HG02973 (cell line): ENCODE results near the gene LIN37.
"Not testable (repeated sequence)": the region's sequence is repeated elsewhere in the genome, so short reads cannot be mapped to it uniquely, and the experiment has no call there.

Source experiments
- ATAC-seq: cut with Tn5 transposase; IDR thresholded peaks from one replicate; pipeline ENCODE4 v1.9.1; 2021; ENCODE audit warnings: moderate library complexity; ENCODE audit not compliant: unreplicated experiment

The LIN37 gene

DNA sequence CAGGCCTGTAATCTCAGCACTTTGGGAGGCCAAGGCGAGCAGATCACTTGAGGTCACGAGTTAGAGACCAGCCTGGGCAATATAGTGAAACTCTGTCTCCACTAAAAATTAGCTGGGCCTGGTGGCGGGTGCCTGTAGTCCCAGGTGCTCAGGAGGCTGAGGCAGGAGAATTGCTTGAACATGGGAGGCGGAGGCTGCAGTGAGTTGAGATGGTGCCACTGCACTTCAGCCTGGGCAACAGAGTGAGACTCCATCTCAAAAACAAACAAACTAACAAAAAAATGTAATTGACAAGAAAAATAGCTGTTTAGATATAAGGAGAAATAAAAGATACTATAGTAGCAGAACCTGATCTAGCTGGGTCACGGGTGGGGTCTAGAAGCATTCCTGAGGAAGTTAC, 24.0 kb downstream of the LIN37 start:
- ATAC-seq: not testable (repeated sequence)

DNA sequence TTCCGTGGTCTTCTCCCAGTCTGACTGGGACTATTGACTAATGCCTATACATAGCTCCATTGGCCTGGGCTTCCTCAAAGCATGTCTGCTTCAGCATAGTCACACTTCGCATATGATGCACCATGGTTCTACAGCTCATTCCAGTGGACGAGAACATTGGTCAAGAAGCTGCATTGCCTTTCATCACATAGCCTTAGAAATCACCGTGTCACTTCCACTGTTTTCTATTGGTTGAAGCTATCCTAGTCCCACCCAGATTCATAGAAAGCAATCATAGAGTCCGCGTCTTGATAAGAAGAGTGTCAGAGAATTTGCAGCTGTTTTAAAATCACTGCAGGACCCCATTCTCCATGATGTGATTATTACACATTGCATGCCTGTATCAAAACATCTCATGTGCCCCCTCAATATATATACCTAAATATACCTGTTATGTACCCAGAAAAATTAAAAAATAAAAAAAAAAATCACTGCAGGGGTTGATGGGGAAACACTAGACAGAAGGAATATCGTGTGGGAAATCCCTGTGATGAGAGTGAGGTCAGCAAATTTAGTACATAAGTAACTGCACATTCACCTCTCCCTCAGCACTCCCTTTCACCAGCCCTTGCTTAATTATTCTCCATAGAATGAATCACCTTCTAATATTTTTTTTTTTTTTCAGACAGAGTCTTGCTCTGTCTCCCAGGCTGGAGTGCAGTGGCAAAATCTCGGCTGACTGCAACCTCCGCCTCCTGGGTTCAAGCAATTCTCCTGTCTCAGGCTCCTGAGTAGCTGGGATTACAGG, 24.8 kb downstream of the LIN37 start:
- no peak for ATAC-seq

DNA sequence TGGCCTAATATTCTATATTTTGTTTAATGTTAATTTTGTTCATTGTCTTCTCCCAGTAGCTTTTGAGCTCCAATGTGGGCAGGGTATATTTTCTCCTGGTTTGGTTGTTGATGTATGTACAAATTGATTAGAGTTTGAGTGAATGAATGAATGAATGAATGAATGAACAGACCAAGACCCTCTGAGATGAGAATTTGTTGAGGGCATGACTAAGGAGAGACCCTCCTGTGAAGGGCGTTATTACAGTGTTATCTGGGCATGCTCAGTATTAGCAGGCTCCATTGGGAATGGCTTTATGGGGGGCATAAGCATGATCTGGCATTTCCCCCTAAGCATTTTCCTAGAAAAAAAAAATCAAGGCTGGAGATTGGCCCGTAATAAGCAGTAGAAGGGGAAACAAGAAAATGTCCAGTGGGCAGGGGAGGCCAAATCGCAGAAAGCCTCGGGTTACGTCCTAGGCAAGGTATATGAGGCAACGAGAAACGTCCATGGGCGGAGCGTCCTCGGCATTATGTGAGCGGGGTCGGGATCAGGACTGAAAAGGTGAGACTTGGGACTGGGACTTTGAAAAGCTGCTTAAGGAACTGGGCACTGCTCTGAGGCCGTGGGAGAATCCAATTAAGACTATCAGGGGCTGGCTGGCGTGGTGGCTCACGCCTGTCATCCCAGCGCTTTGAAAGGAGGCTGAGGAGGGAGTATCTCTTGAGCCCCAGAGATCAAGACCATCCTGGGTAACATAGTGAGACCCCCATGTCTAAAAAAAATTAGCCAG, 26.1 kb downstream of the LIN37 start:
- ATAC-seq: no peak

DNA sequence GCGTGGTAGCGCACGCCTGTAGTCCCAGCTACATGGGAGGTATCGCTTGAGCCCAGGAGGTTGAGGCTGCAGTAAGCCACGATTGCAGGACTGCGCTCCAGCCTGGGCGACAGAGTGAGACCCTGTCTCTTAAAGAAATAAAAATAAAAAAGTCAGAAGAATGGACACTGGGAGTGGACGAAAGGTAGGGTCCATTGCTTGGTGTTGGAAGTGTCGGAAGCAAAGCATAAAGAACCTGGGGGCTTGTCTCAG, 26.6 kb downstream of the LIN37 start:
- no peak for ATAC-seq

DNA sequence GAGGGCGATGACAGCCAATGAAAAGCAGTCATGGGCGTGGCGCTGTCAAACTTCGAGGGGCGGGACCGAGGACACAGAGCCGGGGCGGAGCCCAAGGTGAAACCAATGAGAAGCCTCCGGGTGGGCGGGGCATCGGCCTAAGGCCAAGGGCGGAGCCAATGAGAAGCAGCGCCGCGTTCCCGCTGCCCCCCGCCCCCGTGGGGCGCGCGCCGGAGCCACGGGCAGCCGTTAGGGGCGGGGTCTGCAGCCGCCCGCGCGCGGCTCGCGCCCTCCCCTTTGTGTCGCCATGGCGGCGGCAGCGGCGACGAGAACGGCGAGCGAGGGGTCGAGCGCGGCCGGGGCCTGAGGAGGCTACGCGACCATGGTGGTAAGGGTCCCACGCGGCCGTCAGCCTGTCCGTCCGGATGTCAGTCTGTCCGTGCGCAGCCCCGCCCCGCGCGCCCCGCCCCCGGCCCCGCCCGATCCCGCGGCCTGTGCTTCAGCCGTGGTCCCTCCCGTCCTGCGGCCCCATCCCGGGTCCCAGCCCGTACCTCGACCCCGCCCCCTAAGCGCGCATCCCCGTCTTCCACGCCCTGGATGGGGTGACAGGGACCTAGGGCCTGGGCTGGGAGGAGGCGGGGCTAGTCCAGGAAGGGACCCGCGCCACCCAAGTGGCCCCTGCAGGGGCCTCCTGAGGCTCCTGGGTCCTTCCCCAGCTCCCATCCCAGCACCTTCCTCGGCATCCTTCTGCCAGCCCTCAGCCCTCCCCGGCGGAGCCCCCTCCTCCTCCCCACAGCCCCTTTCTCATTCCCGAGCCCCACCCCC, 27.1 kb downstream of the LIN37 start, which contains the start of gene ARHGAP33:
Gene ARHGAP33 (plus strand): TSS at position 267 of the 804 bp plus-strand sequence. CDS start 95 bp downstream, at position 362.
- peak; percentile 95 for ATAC-seq

DNA sequence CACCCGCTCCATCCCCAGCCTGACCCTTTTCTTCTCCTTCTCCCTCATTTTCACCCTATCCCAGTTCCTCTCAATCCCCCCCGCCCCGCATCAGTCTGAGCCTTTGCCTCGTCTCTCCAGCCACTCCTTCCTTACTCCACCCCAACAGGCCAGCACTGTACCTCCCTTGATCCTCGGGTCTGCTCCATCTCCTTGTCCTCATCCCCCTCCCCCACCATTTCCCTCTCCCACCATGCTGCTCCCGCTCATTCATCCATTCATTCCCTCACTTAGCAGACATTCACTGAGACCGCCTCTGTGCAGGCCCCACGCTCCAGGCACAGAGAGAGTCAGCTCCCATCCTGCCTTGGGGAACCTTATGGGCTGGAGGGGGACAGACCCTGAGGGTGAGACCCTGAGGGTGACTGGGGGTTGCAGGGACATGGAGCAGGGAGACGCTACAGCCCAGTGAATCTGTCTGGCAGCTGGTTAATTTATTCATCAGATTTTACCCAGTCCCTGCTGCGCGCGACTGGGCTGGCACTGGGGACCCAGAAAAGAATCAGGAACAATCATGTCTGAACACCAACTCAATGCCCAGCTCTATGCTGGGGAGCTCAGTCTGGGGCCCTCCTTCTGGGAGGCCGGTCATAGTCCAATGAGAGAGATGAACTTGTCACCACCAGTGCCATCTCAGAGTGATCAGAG, 27.9 kb downstream of the LIN37 start:
- ATAC-seq: no peak

DNA sequence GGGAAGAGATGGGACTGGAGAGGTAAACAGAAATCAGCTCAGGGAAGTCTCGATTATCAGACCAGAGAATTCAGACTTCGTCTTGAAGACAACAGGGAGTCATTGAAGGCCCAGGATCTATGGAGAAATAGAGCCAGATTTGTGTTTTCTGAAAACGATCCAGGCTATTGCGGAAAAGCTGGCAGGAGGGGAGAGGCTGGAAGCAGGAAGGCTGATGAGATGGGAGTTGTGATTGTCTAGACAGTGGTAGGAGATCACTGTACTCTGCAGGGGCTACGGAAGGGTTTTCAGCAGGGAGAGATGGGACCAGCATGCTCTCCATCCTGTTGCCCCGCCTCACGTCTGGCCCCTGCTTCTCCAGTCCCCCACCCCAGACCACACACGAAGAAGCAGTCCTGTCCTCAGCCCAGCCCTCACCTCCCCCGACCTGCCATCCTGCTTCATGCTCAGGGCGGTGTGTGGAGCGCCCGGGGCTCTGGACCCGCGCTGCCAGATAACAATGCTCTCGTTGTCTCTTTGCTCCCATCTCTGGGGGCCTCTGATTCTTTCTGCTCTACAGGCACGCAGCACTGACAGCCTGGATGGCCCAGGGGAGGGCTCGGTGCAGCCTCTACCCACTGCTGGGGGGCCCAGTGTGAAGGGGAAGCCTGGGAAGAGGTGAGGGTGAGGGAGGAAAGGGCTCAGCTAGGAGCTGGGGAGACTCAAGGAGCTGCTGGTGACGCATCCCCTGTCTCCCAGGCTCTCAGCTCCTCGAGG, 28.9 kb downstream of the LIN37 start:
- ATAC-seq: no peak

DNA sequence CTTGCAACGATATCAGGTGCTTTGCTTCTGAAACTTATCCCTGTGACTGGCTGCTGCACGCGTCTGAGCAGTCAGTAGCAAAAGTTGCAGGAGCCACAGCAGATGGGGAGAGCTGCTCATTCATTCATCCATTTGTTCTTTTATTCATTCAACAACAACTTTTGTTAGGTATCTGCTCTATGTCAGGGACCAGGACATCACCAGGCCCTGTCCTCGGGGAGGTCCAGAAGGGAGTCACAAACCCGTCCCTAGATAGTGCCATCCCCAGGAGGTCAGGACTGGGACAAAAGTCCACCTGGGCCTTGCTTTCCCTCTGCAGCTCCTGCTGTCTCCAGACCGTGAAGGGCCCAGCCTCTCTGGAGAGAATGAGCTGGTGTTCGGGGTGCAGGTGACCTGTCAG, 29.6 kb downstream of the LIN37 start:
- no peak for ATAC-seq

DNA sequence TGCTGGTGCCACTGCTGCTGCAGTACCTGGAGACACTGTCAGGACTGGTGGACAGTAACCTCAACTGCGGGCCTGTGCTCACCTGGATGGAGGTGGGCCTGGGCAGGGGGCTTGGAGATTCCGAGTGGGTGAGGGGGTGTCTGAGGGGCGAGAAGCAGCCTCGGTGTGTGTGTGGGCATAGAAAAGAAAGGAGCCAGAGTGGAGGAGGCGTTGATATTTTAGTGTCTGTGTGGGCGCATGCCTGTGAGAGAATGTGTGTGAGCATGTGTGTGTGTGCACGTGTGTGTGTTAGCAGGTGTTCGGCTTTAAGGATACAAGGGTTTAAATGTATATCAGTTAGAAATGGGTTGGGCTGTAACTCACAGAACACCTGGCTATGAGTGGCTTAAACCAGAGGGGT, 30.7 kb downstream of the LIN37 start:
- ATAC-seq: no peak

DNA sequence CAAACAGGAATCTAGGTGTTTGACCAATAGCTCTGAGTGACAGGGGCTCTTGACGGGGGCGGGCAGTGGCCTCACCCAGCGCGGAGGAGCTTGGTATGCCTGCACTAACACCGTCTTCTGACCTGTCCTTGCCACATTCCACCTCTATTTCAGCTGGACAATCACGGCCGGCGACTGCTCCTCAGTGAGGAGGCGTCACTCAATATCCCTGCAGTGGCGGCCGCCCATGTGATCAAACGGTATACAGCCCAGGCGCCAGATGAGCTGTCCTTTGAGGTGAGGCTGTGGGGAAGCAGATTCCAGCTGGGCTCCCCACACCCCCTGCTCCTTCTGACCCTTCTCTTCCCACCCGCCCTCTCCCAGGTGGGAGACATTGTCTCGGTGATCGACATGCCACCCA, 31.7 kb downstream of the LIN37 start:
- no peak for ATAC-seq

DNA sequence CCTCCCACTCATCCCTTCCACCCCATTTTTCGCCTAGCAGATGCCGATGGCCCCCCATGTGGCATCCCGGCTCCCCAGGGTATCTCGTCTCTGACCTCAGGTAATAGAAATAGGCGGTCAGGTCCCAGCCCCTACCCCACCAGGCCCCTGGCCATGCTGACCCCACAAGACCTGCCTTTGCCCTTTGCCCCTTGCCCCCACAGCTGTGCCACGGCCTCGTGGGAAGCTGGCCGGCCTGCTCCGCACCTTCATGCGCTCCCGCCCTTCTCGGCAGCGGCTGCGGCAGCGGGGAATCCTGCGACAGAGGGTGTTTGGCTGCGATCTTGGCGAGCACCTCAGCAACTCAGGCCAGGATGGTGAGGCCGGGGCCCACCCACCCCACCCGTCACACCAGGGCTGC, 32.3 kb downstream of the LIN37 start:
- no peak for ATAC-seq

DNA sequence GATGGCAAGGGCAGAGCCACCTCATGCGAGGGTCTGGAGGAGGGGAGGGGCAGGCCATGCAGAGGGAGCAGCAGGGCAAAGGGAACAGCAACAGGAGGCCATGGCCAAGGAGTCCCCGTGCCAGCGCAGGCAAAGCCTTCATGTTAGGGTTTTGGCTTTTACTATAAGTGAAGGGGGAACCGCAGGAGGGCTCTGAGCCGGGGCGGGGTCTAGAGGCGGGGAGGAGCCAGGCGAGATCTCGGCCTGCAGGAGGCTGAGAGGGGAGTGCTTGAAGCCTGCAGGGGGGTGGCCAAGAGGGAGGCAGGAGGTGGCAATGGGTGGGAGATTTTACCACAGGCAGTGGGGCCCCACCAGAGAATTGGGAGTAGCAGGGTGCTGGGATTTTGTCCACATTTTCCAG, 33.3 kb downstream of the LIN37 start:
- no peak for ATAC-seq

DNA sequence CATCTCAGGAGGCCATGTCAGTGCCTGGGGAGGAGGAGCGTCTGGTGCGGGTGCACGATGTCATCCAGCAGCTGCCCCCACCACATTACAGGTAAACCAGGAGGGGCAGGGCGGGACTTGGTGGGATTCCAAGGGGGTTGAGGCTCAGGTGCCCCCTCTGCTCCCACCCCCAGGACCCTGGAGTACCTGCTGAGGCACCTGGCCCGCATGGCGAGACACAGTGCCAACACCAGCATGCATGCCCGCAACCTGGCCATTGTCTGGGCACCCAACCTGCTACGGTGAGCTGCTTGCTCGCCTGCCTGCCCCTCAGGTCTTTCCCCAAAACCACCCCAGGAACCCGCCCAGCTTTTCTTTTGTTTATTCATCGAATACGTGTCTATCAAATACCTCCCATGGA, 34.2 kb downstream of the LIN37 start:
- no peak for ATAC-seq

DNA sequence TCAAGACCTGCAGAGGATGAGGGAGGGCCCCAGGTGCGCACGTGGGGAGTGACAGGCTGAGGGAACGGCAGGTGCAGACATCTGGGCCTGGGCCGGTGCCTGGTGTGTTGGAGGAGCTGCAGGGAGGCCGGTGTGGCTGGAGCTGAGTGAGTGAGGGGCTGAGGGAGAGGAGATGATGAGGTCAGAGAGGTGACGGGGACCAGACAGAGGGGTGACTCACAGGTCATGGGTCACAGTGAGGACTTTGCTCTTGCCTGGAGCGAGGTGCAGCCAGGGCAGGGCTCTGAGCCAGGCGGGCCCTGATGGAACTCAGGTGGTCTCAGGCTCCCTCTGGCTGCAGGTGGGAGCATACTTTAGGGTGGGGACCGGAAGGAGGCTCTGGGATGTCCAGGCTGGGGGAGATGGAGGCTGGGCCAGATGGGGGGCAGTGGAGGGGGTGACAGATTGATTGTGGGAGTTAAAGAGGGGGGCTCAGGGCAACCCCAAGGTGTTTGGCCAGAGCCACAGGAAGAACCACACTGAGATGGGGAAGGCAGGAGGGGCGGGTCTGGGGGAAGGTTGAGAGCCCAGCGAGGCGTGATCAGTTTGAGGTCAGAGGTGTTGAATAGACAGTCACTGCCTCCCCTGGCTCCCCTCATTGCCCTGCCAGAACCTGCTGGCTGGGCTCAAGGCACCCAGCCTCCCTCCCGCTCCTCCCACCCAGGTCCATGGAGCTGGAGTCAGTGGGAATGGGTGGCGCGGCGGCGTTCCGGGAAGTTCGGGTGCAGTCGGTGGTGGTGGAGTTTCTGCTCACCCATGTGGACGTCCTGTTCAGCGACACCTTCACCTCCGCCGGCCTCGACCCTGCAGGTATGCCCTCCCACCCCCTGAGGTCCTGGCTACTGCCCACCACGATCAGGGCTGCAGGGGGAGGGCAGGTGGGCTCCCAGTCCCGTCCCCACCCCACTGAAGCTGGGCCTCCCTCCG, 35.4 kb downstream of the LIN37 start:
- ATAC-seq: no peak

DNA sequence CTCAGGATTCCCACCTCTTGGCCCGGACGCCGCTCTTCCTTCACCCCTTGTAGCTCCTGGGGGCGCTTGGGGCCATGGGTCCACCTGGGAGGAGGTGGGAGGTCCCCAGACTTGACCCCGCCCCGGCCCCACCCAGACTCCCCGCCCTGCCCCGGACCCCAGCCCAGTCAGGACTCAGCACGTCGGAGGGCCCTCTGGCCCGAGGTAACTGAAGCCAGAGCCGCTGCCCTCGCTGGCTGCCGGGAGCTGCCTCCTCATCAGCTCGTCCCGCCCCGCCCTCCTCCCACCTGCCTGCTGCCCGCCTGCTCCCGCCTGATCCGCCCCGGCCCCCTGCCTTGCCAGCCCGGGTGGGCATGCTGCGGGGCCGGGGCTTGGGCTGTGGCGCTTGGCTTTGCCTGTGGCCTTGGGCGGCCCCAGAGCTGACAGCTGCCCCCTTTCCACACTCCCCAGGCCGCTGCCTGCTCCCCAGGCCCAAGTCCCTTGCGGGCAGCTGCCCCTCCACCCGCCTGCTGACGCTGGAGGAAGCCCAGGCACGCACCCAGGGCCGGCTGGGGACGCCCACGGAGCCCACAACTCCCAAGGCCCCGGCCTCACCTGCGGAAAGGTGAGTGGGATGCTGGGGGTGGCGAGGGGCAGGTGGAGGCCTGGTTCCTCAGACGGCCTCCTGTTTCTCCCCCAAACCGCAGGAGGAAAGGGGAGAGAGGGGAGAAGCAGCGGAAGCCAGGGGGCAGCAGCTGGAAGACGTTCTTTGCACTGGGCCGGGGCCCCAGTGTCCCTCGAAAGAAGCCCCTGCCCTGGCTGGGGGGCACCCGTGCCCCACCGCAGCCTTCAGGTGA, 36.3 kb downstream of the LIN37 start:
- no peak for ATAC-seq

DNA sequence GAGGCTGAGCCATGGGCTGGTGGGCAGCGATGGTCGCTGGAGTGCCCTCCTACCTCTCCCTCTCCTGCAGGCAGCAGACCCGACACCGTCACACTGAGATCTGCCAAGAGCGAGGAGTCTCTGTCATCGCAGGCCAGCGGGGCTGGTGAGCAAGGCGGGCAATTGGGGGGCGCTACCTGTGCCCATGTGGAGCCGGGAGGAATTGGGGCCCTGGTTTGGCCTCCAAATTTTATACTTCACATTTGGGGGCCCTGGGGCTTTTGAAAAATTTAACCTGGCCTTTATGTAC, 36.9 kb downstream of the LIN37 start:
- no peak for ATAC-seq

DNA sequence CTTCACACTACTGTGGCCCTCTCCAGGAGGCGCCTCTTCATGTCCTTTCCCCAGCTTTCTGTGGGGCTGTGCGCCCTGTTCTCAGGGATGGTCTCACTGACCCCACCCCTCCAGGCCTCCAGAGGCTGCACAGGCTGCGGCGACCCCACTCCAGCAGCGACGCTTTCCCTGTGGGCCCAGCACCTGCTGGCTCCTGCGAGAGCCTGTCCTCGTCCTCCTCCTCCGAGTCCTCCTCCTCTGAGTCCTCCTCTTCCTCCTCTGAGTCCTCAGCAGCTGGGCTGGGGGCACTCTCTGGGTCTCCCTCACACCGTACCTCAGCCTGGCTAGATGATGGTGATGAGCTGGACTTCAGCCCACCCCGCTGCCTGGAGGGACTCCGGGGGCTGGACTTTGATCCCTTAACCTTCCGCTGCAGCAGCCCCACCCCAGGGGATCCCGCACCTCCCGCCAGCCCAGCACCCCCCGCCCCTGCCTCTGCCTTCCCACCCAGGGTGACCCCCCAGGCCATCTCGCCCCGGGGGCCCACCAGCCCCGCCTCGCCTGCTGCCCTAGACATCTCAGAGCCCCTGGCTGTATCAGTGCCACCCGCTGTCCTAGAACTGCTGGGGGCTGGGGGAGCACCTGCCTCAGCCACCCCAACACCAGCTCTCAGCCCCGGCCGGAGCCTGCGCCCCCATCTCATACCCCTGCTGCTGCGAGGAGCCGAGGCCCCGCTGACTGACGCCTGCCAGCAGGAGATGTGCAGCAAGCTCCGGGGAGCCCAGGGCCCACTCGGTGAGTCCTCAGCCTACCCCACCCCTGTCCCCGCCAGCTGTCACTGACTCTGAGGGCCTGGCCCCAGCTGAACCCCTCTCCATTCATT, 38.2 kb downstream of the LIN37 start:
- ATAC-seq: no peak
